GM12892 (cell line): ENCODE measurements around the gene CD276.
"Not testable (repeated sequence)": the region's sequence is repeated elsewhere in the genome, so short reads cannot be mapped to it uniquely, and the experiment has no call there.

Experiments
- POLR2A ChIP-seq: IDR thresholded peaks from 2 replicates; pipeline ENCODE4 v1.6.1; 2011; ENCODE audit warnings: low read depth, low read length, control low read depth
- POLR2AphosphoS5 ChIP-seq: IDR thresholded peaks from 2 replicates; pipeline ENCODE4 v1.6.1; 2011; ENCODE audit warnings: low read depth, low read length, control low read depth
- TAF1 ChIP-seq: IDR thresholded peaks from 2 replicates; pipeline ENCODE4 v1.6.1; 2011; ENCODE audit warnings: low read depth, mild to moderate bottlenecking, control low read depth, low read length, borderline replicate concordance

GRCh38 chr15:73639464-73639863, 44.7 kb upstream of the CD276 start:
- not testable (repeated sequence) for TF ChIP-seq TAF1, POLR2A, POLR2AphosphoS5
